GM06990 (cell line): Measurements from ENCODE around the gene CYFIP2.

Experiments used
- DNase-seq: peaks from one replicate; pipeline ENCODE4 v3.0.0-alpha.2; 2011; ENCODE audit not compliant: insufficient read length; ENCODE audit errors: extremely low read depth
- H3K27me3 ChIP-seq: replicated peaks from 2 replicates; pipeline ENCODE4 v1.6.0; 2011; ENCODE audit warnings: low read length; ENCODE audit not compliant: control insufficient read depth, insufficient read depth
- H3K36me3 ChIP-seq: 2 replicates; pipeline ENCODE4 v1.5.1; 2011; ENCODE audit warnings: low read length; ENCODE audit not compliant: control insufficient read depth, insufficient read depth
- H3K4me3 ChIP-seq: replicated peaks from 2 replicates; pipeline ENCODE4 v1.5.1; 2011; ENCODE audit warnings: low read depth, mild to moderate bottlenecking, control low read depth, low read length
- TF ChIP-seq, protein P1 (sequence below): IDR thresholded peaks from 2 replicates; pipeline ENCODE4 v1.5.1; 2011; ENCODE audit warnings: low read length, control low read depth, mild to moderate bottlenecking, inconsistent platforms; ENCODE audit not compliant: insufficient read depth, poor library complexity, severe bottlenecking

Gene CYFIP2

DNA sequence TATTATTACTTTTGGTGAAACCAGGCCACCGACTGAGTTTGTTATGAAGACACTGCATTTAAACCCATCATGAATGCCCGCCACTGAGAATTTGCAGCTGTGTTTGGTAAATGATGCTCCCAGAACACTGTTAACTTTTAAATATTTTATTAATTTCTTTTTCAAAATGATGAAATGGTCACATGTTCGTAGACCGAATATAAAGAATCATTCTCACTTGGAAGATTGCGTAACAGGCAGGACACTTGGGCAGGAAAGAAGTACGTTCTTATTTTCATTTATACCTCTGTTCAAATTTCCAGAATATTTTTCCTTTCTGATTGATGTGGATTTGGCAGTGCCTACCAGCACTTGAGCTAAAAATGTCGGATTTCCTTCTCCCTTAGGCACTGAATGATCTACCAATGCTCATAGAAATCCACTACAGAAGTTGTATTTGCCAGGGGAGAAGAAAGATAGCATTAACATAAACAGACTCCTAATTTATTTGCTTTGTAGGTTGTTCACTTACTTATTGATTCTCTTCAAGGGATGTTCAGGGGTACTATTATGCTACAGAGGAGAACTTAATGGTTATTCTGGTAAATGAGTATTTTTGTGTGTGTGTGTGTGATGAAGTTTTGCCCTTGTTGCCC lies 13.8 kb downstream of the CYFIP2 start:
- H3K4me3 ChIP-seq = no peak overlapping the region
- TF ChIP-seq, protein P1, sequence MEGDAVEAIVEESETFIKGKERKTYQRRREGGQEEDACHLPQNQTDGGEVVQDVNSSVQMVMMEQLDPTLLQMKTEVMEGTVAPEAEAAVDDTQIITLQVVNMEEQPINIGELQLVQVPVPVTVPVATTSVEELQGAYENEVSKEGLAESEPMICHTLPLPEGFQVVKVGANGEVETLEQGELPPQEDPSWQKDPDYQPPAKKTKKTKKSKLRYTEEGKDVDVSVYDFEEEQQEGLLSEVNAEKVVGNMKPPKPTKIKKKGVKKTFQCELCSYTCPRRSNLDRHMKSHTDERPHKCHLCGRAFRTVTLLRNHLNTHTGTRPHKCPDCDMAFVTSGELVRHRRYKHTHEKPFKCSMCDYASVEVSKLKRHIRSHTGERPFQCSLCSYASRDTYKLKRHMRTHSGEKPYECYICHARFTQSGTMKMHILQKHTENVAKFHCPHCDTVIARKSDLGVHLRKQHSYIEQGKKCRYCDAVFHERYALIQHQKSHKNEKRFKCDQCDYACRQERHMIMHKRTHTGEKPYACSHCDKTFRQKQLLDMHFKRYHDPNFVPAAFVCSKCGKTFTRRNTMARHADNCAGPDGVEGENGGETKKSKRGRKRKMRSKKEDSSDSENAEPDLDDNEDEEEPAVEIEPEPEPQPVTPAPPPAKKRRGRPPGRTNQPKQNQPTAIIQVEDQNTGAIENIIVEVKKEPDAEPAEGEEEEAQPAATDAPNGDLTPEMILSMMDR = no peak
- H3K27me3 ChIP-seq = no peaks in the 10 kb centered on the region
- no peak for DNase-seq
- H3K36me3 ChIP-seq = no peaks in the 10 kb centered on the region; the same call in 1 of the 2 replicates

DNA sequence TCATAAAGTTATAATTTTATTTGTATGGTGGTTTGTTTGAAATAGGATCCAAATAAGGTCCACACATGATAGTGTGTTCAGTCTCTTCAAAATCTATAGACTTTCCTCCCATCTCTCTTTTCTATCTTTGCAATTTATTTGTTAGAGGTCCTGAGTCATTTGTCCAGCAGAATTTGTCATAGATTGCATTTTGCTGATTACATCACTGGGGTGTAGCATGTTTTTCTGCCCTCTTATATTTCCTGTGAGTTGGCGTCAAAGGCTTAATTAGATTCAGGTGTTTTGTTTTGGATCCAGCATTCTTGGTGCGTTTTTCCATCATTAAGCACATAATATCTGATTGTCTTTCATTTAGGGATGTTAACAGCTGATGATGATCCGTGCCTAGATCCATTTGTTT lies 15.0 kb downstream of the CYFIP2 start:
- TF ChIP-seq, protein P1 = no peak
- H3K36me3 ChIP-seq = peaks cover 5% of the 10 kb centered on the region
- no peak overlapping the region for H3K4me3 ChIP-seq
- H3K27me3 ChIP-seq = no peaks in the 10 kb centered on the region
- DNase-seq = no peak

DNA sequence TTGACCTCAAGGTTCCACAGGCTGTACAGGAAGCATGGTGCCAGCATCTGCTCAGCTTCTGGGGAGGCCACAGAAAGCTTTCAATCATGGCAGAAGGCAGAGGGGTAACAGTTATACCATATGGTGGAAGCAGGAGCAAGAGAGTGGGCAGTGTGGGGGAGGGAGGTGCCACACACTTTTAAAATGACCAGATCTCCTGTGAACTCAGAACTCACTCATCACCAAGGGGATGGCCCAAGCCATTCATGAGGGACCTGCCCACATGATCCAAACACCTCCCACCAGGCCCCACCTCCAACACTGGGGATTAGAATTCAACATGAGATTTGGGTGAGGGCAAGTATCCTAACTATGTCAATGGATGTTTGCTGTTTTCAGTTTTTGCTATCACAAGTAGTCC lies 16.2 kb downstream of the CYFIP2 start:
- TF ChIP-seq, protein P1 = no peak
- Histone ChIP-seq H3K36me3 (peaks cover 11% of the 10 kb centered on the region), H3K4me3 (no peak overlapping the region), H3K27me3 (no peaks in the 10 kb centered on the region)
- no peak for DNase-seq

DNA sequence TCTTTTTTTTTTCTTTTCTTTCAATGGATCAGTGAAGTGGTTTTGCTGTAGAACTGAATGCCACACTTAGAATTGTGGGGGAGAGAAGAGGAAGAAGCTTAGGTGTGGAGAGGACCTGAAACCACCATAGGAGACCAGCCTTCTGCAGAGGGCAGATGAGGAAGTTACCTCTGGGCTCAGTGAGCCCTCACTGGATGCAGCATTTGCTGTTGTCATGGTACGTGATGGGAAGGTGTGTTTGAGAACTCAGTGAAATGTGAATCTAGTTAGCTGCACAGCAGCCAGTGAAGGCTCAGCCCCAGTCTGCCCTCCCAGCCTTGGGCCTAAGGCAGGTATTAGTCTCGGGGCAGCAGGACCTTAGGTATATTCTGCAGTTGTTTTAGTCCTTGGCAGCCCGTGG lies 17.5 kb downstream of the CYFIP2 start:
- Histone ChIP-seq H3K36me3 (peaks cover 19% of the 10 kb centered on the region), H3K4me3 (no peak overlapping the region), H3K27me3 (no peaks in the 10 kb centered on the region)
- peak; percentile 40 for DNase-seq
- TF ChIP-seq, protein P1 = no peak

DNA sequence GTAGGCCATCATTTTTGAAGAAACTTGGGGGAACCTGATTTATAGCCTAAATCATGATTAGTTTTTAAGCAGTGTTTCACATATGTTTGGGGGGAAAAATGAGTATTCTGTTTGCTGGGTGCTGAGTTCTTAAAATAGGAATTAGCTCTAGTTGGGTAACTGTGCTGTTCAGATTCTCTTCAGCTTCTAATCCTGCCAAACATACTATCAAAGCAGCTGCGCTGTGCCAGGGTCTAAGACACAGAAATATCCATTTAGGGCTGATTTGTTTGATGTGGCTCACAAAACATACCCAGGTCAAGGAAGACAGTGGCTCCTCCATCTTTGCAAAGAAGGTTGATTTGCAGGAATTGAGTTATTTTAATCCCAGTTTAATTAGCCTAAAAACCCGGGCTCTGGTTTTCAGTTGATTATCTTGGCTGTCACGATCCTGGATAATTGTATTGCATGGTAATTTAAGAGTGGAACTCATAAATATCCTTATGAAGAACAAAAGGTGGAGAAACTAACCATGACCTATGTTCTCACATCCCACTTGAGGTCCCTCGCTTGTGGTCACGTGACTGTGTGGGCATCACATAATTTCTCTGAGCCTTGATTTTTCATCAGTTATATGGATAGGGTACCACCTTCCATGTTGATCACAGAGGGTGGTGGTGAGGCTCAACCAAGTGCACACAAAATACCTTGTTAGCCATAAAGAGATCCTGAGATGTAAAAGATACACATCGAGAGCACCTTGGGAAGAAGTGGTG lies 18.7 kb downstream of the CYFIP2 start:
- Histone ChIP-seq H3K27me3 (no peaks in the 10 kb centered on the region), H3K36me3 (peaks cover 25% of the 10 kb centered on the region), H3K4me3 (no peak overlapping the region)
- TF ChIP-seq, protein P1 = no peak
- no peak for DNase-seq
